Stimulated activated CD4-positive, alpha-beta T cell treated with anti-CD3 and anti-CD28 coated beads, Interleukin-12 subunit alpha, Interleukin-12 subunit beta, amount 100 ng/mL, for 4 hours (primary cell): ENCODE results near the gene ST3GAL5.
"Not testable (repeated sequence)": the region's sequence is repeated elsewhere in the genome, so short reads cannot be mapped to it uniquely, and the experiment has no call there.

Source experiments
- DNase-seq: peaks from one replicate; pipeline ENCODE4 v3.0.0-alpha.2; 2020

The ST3GAL5 gene

GRCh38 chr2:85915606-85916303, 27.0 kb upstream of the ST3GAL5 start:
- no peak for DNase-seq

GRCh38 chr2:85914922-85915321, 26.1 kb upstream of the ST3GAL5 start:
- DNase-seq = no peak

DNA sequence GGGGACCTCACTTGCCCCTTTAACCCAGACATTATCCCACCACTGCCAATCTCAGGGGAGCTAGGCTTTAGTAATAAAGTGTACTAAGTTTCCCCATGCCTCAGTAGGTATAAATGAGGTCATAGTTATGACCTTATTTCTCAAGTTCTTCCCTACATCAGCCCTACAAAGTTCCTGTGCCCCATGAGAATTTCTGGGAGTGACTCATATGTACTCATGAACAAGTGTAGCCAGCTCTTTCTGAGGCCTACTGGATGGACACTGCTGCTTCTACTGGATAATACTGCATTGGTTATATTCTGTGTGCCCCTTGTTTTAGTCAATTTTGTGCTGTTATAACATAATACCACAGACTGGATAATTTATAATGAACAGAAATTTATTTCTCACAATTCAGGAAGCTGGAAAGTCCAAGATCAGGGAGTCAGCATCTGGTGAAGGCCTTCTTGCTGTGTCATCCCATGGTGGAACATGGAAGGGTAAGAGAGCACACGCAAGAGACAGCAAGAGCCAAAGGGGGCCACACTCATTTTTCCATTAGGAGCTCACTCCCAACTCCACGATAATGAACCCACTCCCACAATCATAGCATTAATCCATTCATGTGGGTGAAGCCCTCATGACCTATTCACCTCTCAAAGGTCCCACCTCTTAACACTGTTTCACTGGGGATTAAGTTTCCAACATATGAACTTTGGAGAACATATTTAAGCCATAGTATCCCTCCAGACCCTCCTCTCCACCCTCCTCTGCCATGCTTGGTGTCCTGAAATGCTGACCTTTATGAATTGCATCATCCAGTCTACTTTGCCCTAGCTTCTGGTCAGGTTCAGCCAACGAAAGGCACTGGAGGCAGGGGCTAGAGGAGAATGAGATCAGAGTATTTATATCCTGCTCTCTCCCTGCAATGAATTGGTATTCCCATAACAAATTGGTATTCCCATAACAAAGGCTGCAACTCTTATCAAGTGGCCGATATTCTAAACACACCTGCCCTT, 25.4 kb upstream of the ST3GAL5 start:
- DNase-seq = no peak

DNA sequence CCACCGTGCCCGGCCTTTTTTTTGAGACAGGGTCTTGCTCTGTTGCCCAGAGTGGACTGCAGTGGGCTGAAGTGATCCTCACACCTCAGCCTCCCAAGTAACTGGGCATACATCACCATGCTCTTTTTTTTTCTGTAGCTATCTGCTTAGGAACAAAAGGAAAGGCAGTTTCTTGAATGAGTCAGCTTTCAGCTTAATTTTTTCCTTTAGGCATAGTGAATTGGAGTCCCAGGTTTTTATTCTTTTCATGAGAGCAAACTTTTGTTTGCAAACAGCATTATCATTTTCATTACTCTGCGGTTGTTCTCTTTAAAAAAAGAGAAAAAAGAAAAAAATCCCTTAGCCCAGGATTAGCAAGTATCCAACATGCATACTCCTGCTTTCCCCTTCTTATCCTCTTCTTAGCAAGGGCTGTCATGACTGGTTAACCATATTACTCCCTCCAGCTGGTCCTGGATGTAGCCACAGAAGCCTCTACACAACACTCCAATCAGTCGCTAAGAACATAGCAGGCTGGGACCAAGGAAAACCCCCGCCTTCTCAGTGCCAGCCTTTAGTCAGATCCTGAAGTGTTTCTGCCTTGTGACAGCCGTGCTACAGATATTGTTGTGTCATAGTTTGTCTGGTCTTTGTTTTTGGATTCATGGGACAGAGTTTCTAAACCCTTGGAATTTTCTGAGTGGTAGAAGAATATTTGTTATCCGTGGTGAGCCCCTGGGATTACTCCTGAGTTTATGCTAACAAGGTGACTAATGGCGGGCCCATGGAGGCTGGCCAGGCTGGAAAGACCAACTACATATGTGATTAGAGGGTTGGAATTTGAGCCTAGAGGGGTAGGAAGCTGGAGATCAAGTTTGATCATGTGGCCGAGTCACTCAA, 23.3 kb upstream of the ST3GAL5 start:
- DNase-seq = no peak

DNA sequence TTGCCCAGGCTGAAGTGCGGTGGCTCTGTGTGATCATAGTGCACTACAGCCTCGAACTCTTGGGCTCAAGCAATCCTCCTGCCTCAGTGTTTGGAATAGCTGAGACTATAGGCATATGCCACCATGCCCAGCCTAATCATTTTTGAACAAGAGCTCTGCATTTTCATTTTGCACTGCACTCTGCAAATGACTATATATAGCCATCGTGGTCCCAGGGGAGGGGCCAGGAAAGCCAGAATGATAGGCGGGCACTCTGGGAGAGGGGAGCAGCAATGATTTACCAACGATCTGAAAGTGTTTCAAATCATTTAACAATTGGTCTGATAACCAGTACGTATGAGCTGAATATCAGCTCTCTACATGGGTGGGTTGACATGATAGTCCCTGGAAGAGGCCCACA, 22.3 kb upstream of the ST3GAL5 start:
- no peak for DNase-seq

DNA sequence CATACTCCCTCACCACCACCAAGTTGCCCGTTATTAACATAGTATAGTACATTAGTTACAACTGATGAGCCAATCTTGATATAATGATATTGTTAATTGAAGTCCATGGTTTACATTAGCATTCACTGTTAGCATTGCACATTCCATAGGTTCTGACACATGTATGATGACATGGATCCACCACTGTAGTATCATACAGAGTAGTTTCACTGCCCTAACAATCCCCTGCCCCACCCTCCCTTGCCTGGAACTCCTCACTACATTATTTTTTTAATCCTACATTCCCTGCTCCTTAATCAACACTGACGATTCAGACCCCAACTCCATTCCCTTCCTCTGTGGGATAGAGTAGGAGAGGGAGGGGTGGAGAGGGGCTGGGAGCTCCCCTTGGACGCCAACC, 20.2 kb upstream of the ST3GAL5 start:
- DNase-seq = no peak

DNA sequence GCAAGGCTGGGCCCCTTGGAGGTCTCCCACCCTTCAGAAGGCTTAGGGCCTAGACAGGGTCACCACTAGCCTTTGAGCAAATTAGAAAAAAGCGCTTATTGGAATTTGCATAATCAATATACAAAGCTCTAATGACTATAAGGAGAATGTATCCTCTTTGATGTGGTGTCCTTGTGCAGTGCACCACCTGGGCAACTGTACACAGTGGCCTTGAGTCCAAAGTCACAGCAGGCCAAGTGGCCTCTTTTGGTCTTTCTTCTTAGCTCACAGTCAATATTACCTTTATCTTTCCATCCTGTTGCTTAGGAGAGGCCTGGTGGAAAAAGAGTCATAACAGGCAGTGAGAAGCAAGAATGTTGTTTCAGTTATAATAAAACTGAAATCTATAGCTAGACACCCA, 19.7 kb upstream of the ST3GAL5 start:
- no peak for DNase-seq

GRCh38 chr2:85907671-85908157, 18.9 kb upstream of the ST3GAL5 start:
- DNase-seq = no peak

- no peak for DNase-seq
Observed at GRCh38 chr2:85906748-85907147, 18.0 kb upstream of the ST3GAL5 start.

GRCh38 chr2:85905891-85906290, 17.1 kb upstream of the ST3GAL5 start:
- DNase-seq = no peak

- no peak for DNase-seq
Observed at GRCh38 chr2:85905187-85905666, 16.4 kb upstream of the ST3GAL5 start.

GRCh38 chr2:85903849-85904248, 15.1 kb upstream of the ST3GAL5 start:
- DNase-seq = no peak

- no peak for DNase-seq
Observed at GRCh38 chr2:85902496-85902895, 13.7 kb upstream of the ST3GAL5 start.

GRCh38 chr2:85901155-85901554, 12.4 kb upstream of the ST3GAL5 start:
- DNase-seq = no peak

DNA sequence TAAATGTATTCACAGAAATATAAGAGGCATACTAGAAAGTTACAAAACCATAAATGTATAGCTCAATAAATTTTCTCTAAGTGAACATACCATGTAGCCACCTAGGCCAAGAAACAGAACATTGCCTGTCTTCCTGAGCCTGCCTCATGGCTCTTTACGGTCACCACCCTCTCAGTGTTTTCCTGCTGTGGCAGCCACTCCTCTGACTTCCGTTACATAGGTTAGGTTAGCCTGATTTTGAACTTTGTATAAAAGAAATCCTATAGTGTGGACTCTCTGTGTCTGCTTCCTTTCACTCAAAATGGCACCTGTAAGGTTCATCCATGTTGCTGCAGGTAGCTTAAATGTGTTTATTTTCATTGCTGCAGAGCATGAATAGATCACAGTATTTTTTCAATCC, 11.6 kb upstream of the ST3GAL5 start:
- DNase-seq = no peak

- DNase-seq = no peak
Observed at GRCh38 chr2:85899849-85900248, 11.1 kb upstream of the ST3GAL5 start.

DNA sequence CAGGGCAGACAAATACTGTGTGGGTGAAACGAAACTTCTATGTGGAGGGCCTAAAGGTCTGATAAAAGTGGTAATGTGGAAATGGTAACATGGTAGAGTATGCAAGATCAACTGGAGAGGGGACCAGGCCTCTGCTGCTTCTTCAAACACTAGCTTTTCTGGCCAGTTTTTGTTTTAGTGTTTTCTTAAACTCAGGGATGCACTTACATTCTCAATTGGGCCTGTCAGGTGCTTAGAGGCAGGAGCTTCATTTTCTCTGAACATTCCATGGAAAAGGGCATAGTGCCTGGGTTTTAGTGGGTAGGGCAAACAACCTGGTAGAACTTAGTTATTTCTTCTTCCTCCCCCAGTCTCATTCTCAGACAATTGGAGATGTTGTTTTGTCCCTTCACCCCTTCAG, 10.5 kb upstream of the ST3GAL5 start:
- no peak for DNase-seq

DNA sequence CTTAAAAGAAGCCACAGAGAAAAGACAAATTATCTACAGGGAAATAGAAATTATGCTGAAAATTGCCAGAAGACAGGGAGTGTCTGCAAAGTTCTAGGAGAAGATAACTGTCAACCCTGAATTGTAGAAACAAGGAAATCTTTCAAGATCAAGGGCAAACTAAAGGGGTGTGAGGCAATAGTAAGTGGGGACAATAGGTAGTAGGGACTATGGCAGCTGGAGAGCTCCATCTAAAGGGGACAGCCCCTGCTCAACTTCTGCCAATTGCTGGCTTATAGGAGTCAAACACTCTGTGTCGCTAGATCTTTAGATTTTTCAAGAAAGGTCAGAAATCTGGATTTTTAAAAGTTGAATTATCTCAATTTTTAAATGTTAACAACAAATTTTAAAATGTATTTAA, 10.1 kb upstream of the ST3GAL5 start:
- no peak for DNase-seq

GRCh38 chr2:85894554-85895278, 5.9 kb upstream of the ST3GAL5 start:
- not testable (repeated sequence) for DNase-seq

GRCh38 chr2:85893428-85894258, 4.9 kb upstream of the ST3GAL5 start:
- no peak for DNase-seq
